OCI-LY1 (cell line): Measurements from ENCODE around the gene PROKR2.

ENCODE experiments used
- H2AFZ ChIP-seq: fragments of 200-600 bp; sonication (generic), shearing (Covaris generic); 2 replicates; pipeline ENCODE4 v1.6.0; 2014; ENCODE audit warnings: antibody characterized with exemption, mild to moderate bottlenecking, low read length
- H3F3A ChIP-seq: fragments of 200-600 bp; sonication (generic), shearing (Covaris generic); 2 replicates; pipeline ENCODE4 v1.6.0; 2014; ENCODE audit warnings: mild to moderate bottlenecking, antibody characterized with exemption, low read length, moderate library complexity; ENCODE audit not compliant: insufficient read depth
- H3K27ac ChIP-seq: fragments of 200-600 bp; sonication (generic); 2 replicates; pipeline ENCODE4 v1.5.1; 2014; ENCODE audit warnings: low read length, mixed run types, mild to moderate bottlenecking, low read depth; ENCODE audit not compliant: poor library complexity, severe bottlenecking
- H3K27me3 ChIP-seq: fragments of 200-600 bp; sonication (generic); 2 replicates; pipeline ENCODE4 v1.6.0; 2014; ENCODE audit warnings: antibody characterized with exemption, mild to moderate bottlenecking, low read length, moderate library complexity; ENCODE audit not compliant: insufficient read depth
- H3K36me3 ChIP-seq: fragments of 200-600 bp; sonication (generic); 2 replicates; pipeline ENCODE4 v1.6.1; 2014; ENCODE audit warnings: mild to moderate bottlenecking, antibody characterized with exemption, low read length, moderate library complexity, mixed read lengths; ENCODE audit not compliant: insufficient read depth
- H3K4me1 ChIP-seq: fragments of 200-600 bp; sonication (generic); 2 replicates; pipeline ENCODE4 v1.5.1; 2014; ENCODE audit warnings: mild to moderate bottlenecking, low read length, moderate library complexity; ENCODE audit not compliant: insufficient read depth, severe bottlenecking
- H3K4me2 ChIP-seq: fragments of 200-600 bp; sonication (generic), shearing (Covaris generic); 2 replicates; pipeline ENCODE4 v1.6.1; 2014; ENCODE audit warnings: low read length
- H3K4me3 ChIP-seq: fragments of 200-600 bp; sonication (generic); 2 replicates; pipeline ENCODE4 v1.5.1; 2014; ENCODE audit warnings: low read length, low read depth, mild to moderate bottlenecking, mixed read lengths; ENCODE audit not compliant: poor library complexity, severe bottlenecking
- H3K79me2 ChIP-seq: fragments of 200-600 bp; shearing (Covaris generic); 2 replicates; pipeline ENCODE4 v1.6.1; 2016; ENCODE audit warnings: mixed run types, low read length, mixed read lengths; ENCODE audit not compliant: insufficient read depth
- H3K9ac ChIP-seq: fragments of 200-600 bp; sonication (generic), shearing (Covaris generic); 2 replicates; pipeline ENCODE4 v1.6.1; 2014; ENCODE audit warnings: mild to moderate bottlenecking, low read length, mixed read lengths
- H3K9me2 ChIP-seq: fragments of 200-600 bp; sonication (generic), shearing (Covaris generic); 2 replicates; pipeline ENCODE4 v1.6.1; 2014; ENCODE audit warnings: low read depth, mild to moderate bottlenecking, low read length, mixed read lengths
- H3K9me3 ChIP-seq: fragments of 200-600 bp; shearing (Covaris generic); 2 replicates; pipeline ENCODE4 v1.6.1; 2014; ENCODE audit warnings: low read length, mixed read lengths
- H4K20me1 ChIP-seq: fragments of 200-600 bp; sonication (generic), shearing (Covaris generic); 2 replicates; pipeline ENCODE4 v1.6.0; 2016; ENCODE audit warnings: mild to moderate bottlenecking, low read length; ENCODE audit not compliant: insufficient read depth
- CTCF ChIP-seq: fragments of 200-600 bp; sonication (generic), shearing (Covaris generic); IDR thresholded peaks from 2 replicates; pipeline ENCODE4 v1.5.1; 2017; ENCODE audit warnings: mild to moderate bottlenecking, antibody characterized with exemption, low read length, moderate library complexity, mixed read lengths
- EZH2 ChIP-seq: fragments of 200-600 bp; sonication (generic), shearing (Covaris generic); IDR thresholded peaks from 2 replicates; pipeline ENCODE4 v1.8.0; 2017; ENCODE audit warnings: borderline replicate concordance, mixed run types, mild to moderate bottlenecking, antibody characterized with exemption, low read length, moderate library complexity, mixed read lengths

Gene PROKR2

GRCh38 chr20:5268449-5268848 is 48.3 kb downstream of the PROKR2 start:
- no peak overlapping the region for H2AFZ ChIP-seq
- H3K4me3 ChIP-seq, result no peak overlapping the region
- no peaks in the 10 kb centered on the region for H3F3A ChIP-seq
- H3K9ac ChIP-seq, result no peak overlapping the region
- no peak for TF ChIP-seq EZH2
- TF ChIP-seq CTCF, result no peak
- H4K20me1 ChIP-seq, result no peaks in the 10 kb centered on the region
- no peaks in the 10 kb centered on the region for H3K9me2 ChIP-seq
- peaks cover 10% of the 10 kb centered on the region; the same call in 1 of the 2 replicates for H3K27me3 ChIP-seq
- no peaks in the 10 kb centered on the region for H3K36me3 ChIP-seq
- H3K79me2 ChIP-seq, result no peaks in the 10 kb centered on the region
- no peak overlapping the region for H3K4me2 ChIP-seq
- no peaks in the 10 kb centered on the region for H3K4me1 ChIP-seq
- no peak overlapping the region for H3K27ac ChIP-seq
- H3K9me3 ChIP-seq, result no peaks in the 10 kb centered on the region

GRCh38 chr20:5267092-5267491 is 49.7 kb downstream of the PROKR2 start:
- TF ChIP-seq CTCF (no peak), EZH2 (no peak)
- Histone ChIP-seq H3K27me3 (peaks cover 6% of the 10 kb centered on the region; the same call in 1 of the 2 replicates), H3K9me3 (no peaks in the 10 kb centered on the region), H3K27ac (no peak overlapping the region), H3K9me2 (no peaks in the 10 kb centered on the region), H2AFZ (no peak overlapping the region), H3F3A (no peaks in the 10 kb centered on the region), H3K4me2 (no peak overlapping the region), H3K4me3 (no peak overlapping the region), H3K4me1 (no peaks in the 10 kb centered on the region), H3K9ac (no peak overlapping the region), H3K36me3 (no peaks in the 10 kb centered on the region), H4K20me1 (no peaks in the 10 kb centered on the region), H3K79me2 (no peaks in the 10 kb centered on the region)
